Measurements from ENCODE around the gene PKM. TPM values are rescaled to one million over a fixed set of nuclear protein-coding genes. Genes with fewer than 3 reads are reported as not detected.

Gene PKM
- total RNA-seq, 1 donor from 2014 or later: 1,065 TPM

DNA sequence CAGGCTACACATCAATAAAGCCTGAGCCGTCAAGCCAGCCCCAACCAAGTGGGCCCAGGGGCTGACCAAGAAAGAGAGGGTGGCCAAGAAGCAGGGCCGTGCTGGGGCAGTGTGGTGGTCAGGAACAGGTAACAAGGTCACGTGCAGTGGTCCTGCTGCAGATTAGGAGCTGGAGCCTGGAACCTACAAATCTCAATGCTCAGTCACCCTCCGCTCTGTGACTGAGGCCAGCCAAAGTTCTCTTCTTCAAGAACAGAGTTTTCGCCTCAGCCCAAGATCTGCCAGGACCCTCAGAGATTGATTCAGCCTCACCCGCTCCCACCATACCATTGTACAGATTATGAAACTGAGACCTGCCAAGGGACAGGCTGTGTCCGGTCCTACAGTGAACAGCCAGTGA lies 60.3 kb downstream of the PKM start:
- no peak for ATAC-seq (ENCODE audit: poor library complexity)
- intact Hi-C loops (cut with DNase I): no loop called here
- no peak for DNase-seq

DNA sequence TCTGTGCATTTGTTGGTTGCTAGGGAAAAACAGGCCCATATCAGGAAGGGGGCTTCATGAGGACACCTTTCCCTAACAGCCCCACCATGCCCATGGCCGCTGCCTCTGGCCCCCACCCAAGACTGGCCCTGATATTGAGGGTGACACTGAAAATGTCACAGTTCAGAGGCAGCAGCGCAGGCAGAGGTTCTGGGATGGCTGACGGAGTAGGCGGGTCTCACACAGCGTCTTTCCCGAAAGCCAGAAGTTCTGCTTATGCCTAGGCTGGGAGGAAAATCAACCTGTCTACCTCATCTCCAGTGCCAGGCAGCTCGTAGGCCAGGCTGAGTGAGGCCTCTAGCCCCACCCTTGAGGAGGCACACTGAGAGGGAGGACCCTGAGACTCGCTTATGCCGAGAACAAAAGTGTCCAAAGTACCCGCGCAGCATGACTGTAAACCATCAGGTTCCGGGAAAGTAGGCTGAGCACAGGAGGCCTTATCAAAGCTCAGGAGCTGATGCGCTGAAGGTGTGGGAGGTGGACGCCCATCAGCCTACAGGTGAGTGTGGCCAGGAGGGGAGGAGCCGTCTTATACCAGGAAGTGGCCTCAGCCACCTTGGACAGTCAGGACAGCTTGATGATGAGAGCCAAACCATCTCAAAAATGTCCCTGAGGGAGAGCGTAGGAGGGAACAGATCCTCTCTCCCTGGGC lies 60.9 kb downstream of the PKM start:
- no peak for DNase-seq
- ATAC-seq (ENCODE audit: poor library complexity): no peak
- intact Hi-C loops (cut with DNase I): no loop called here

DNA sequence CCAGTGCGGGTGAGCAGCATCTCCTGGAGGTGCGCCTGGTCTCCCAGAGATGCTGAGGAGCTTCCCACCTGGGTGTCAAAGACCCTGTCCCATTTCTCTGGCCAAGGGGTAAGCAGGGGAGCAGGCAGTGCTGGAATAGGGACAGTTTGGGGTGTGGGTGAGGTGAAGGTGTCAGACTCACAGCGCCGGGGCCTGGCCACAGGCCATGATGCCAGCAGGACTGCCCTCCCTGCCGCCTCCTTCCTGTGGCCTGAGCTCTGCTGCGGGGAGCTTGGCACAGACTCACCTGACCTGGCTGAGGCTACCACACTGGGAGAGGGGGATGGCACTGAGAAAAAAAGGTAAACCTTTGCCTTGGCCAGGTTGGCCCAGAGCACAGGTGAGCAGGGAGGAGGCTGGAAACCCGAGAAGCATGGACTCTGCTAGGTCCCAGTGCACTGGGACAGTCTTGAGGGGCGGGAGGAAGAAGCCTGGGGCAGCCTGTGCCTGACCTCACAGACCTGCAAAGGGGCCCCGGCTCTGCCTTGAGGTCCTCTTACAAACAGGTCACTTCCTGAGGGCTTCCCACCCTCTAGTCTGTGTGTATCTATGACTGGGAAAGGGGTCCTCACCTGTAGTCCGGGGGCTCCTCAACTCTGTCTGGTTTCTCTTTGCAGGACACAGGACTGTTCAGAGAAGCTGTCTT lies 61.6 kb downstream of the PKM start:
- intact Hi-C loops (cut with DNase I): no loop called here
- no peak for DNase-seq
- no peak for ATAC-seq (ENCODE audit: poor library complexity)

DNA sequence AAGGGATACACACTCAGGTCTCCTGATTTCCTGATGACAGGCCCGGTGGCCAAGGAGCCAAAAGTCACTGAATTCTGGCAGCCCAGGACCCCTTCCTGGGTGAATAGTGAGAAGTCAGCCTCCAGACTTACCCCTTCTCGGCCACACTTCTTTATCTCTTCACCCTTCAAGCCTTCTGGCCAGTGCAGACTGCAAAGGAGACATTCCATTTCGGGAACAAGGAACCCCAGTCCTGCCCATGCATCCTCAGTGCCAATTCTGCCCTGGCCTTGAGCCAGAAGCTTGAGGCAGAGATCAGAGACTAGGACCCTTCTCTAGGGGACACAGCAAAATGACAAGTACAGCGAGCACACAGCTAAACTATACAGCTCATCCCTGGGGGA lies 62.2 kb downstream of the PKM start:
- peak; percentile 28 for ATAC-seq (ENCODE audit: poor library complexity)
- intact Hi-C loops (cut with DNase I): no loop called here
- DNase-seq: no peak

DNA sequence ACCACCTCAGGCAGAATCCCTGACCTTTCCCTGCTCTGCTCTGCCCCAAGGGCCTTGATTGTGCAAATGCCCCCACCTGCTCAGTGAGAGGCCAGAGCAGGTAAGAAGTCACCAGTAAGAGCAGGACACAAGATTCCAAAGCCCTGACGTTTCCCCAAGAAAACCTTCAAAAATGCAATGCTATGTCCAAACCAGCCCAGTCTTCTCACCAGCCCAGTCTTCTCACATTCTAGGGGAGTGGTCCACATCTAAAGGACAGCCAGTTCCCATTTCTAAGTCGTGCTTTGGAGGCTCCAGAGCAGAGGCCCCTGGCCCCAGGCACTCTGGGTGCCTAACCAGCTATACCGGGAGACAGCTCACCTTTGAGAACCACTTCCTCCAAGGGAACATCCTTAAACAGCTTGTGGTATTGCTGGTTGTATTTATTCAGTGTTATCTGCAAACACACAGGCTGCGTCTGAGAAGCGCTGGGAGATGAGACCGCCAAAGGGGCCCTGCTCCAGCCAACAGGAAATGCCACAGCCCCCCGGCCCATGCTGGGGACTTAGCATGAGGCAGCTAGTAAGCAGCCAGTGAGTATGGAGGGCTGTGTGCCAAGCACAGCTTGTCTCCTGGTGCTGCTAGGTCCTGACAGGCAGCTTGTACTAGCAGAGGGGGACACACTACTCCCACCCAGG lies 62.7 kb downstream of the PKM start:
- DNase-seq: peak; percentile 51
- no peak for ATAC-seq (ENCODE audit: poor library complexity)
- intact Hi-C loops (cut with DNase I): no loop called here

DNA sequence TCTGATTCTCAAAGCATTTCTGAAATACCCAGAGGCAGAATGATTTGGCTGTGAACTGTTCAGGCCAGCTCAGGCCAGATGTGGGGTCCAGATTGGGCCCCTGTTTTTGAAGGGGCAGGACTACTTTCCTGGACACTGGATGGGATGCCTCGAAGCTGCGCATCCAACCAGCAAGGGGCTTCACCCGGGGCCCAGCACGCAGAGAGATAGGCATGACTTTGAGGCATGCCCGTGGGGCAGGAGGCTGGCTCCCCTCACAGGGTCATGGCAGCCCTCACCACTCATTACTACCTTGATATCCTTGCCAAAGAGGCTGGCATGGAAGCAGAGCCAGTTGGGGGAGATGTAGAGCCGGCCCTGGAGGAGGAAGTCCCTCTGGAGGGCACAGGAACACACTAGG lies 63.5 kb downstream of the PKM start:
- ATAC-seq (ENCODE audit: poor library complexity) (no peak), DNase-seq (no peak)
- intact Hi-C loops (cut with DNase I): no loop called here

DNA sequence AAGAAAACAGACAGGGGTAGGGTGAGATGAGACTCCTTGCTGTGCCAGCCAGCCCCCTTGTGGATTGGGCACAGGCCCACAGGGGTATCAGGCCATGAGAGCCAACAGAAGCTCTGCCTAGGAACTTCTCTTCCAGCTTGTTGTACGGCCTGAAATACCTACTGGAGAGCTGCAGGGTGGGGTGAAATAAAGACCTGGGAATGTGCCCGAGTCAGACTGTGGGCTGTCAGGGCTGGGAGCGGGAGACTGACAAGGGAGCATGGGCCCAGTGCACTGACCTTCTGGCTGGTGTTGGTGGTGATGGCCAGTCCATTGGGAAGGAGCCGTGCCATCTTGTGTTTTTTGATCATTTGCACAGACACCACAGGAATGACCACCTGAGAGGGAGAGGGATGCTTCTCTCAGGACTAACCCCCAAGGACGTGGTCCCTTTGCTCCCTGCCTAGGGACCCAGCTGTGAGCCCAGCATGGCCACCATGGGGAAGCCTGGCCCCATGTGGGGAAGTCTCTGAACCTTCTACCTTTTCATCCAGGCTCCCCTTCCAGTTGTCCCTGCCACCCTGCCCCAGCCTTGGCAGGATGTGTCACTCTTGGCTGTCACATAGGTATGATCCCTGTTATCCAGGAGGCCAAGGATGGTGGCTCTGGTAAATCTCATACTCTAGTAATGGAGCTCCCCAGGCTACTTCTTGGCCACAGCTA lies 64.1 kb downstream of the PKM start:
- intact Hi-C loops (cut with DNase I): no loop called here
- no peak for DNase-seq
- ATAC-seq (ENCODE audit: poor library complexity): no peak

DNA sequence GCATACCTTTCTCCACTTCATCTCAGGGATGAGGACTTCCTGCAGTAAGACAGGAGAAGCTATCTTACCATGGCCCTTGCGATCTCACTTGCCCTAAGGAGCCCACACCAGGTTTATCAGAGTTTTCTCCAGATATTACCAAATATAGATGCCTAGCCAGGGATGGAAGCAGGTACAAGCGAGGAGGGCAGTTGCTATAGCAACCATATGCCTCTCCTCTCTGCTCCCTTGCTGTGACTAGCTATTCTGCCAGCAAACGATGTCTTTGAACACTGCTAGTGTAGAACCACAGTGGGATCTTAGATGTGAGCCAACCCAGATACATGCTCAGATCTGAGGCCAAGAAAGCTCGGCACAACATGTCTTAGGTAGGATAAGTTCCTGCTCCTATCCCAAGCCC lies 67.3 kb downstream of the PKM start:
- intact Hi-C loops (cut with DNase I): no loop called here
- DNase-seq (no peak), ATAC-seq (ENCODE audit: poor library complexity) (no peak)

DNA sequence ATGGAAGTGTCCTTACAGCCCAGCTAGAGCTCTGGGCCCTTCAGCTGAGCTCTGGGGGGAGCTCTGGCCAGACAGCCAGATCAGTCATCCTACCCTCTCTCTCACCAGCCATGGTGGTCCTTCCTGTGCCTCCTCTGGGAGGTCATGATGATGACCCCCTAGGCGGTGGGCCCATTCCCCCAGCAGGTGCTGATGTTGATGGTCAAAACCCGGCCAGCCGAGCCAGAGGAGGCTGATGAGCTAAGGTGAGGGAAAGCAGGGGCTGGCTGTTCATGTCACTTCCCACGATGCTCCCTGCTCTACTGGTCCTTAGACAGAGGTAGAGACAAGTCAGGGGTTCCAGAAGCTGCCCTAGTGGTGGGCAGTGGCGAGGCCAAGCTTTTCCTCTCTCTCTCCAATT lies 68.4 kb downstream of the PKM start:
- ATAC-seq (ENCODE audit: poor library complexity) (no peak), DNase-seq (no peak)
- intact Hi-C loops (cut with DNase I): no loop called here

DNA sequence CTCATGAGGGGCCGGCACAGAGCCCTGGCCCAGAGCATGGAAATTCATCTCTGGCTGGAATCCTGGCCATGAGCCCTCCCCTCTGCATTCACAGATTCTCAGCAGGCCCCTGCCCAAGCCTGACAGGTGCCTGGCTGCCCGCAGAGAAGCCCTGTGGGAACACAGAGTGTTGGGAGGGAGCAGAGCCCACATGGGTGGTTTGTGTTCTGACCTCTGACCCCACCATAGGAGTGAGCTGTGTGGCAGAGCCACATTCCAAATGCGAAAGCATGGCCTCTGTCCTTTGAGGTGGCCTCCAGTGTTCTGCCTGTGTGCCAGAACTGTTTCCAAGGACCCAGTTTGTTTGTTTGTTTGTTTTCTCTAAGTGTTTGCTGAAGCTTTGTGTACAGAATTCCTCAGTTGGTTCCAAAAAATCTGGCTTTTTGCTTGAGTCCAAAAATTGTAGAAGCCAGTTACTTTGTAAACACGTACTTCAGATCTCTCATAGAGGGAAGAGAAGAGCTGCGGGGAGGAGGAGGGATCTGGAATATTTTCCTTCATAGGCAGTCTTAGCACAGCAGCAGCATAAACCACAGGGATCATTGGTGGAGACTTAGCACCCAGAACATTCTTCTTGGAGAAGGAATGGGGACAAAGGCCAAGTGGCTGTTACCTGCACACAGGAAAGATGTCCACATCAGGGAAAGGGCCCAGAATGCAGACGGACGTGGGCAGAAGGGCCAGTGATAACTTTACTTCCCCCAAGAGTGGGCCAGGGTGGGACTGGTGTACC lies 69.4 kb downstream of the PKM start:
- DNase-seq (no peak), ATAC-seq (ENCODE audit: poor library complexity) (no peak)
- intact Hi-C loops (cut with DNase I): no loop called here

DNA sequence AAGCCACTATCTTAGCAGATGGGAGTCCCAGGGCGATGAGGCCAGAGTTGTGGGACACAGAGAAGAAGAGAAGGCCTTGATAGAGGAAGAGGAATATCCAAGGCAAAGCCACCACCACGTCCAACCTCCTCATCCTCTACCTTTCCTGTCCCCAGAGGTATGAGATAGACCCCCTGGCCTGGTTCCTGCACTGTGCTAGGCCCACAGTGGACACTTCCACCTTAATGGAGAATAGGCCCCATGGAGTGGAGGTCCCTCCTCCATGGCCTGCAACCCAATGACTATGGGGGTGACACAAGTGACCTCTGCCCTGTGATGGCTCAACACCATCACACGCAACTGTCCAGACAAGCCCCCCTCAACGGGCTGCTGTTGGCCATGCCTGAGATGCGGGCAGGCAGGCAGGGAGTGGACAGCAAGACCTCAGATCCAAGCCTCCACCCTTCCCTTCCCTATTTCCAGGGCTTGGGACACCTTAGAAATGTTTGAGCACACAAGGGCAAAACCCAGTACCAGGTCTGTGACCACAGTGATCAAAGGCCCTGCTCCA lies 70.2 kb downstream of the PKM start:
- DNase-seq (no peak), ATAC-seq (ENCODE audit: poor library complexity) (no peak)
- intact Hi-C loops (cut with DNase I): no loop called here

DNA sequence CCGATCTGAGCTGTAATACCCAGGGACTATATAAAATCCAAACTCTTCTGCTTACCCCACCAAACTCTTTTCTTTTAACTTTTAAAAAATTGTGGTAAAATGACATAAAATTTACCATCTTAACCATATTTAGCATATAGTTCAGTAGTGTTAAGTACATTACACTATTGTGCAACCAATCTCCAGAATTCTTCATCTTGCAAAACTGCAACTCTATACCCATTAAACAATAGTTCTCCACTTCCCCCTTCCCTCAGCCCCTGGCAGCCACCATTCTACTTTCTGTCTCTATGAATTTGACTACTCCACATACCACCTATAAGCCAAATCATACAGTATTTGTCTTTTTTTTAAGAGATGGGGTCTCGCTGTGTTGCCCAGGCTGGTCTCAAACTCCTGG lies 74.1 kb downstream of the PKM start:
- intact Hi-C loops (cut with DNase I): loop anchor here (10.0 kb wide), 1 partner anchor 412 kb away; no protein-coding TSS in a partner anchor

DNA sequence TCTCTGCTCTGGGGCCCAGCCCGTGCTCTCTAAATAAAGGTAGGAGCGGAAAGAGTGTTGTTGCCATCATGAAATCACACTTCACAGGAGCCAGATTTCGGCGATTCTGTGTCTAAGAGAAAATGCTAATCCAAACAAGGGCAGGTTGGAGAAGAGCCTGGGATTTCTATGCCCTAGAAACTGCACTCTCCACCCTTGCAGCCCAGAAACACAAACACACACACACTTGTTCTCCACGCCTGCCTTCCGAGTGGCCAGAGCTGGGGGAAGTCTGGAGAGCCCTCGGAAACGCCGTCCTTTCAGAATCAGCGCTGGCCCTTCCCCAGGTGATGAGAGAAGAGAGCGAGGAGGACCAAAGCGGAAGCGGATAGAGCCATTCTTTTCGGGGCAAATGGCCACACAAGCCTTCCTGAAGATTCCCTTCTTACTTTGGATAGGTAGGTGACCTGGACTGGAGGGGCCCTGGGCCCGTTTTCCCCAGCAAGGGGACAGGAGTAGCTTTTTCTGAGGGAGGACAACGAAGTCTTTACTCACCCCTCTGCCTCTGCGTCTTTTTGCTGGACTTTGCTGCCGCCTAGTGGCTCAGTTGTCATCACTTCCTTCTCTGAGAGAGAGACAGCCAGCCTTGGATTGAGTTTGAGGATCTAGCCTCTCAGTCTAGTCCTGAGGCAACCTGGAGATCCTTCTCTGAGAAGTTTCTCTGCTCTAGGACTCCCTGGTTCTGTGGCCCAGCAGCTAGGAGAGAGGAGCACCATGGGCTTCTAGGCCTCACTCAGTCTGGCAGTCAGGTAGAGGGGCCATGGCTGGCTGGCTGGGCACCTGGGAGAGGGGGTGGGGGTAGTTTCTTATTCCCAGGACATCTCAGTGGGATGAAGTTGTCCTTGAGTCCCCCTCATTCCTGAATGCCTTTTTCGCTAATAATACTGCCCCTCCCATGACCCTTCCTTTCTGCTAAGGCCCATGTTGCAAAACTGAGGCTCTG lies 75.1 kb downstream of the PKM start:
- intact Hi-C loops (cut with DNase I): loop anchor here (10.0 kb wide), 1 partner anchor 411 kb away; no protein-coding TSS in a partner anchor
- ATAC-seq (ENCODE audit: poor library complexity) (peak; percentile 97), DNase-seq (peak; percentile 87)

More for the DNA sequence above, 74.1 kb downstream of the PKM start:
- DNase-seq (no peak), ATAC-seq (ENCODE audit: poor library complexity) (no peak)

DNA sequence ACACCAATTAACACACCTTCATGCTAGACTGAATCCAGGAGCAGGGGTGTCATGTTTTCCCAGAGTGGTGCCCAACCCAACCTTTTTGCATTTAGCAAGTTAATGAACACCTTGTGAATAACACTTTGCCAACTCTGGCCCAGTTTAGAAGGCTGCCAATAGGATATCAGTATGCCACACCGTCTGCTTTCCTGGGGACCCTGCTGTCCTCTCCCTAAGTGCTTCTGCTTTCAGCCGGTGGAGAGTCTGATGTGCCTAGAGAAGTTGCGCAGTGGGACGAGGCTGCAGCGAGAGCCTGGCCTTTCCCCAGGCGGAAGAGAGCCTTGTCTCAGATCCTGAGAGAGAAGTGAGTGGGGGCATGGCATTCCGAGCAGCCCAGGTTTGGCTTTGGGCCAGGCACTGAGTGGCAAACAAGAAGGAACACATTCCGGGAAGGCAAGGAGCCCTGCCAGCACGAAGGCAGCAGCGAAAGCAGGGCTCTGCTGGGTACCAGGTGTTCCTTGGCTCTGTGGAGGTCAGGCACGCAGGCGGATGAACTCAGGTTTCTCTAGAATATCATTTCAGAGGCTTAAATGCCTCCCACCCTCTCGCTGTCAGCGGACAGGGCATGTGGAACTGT lies 75.9 kb downstream of the PKM start:
- DNase-seq (peak; percentile 88), ATAC-seq (ENCODE audit: poor library complexity) (peak; percentile 86)
- intact Hi-C loops (cut with DNase I): loop anchor here (10.0 kb wide), 1 partner anchor 410 kb away; no protein-coding TSS in a partner anchor

DNA sequence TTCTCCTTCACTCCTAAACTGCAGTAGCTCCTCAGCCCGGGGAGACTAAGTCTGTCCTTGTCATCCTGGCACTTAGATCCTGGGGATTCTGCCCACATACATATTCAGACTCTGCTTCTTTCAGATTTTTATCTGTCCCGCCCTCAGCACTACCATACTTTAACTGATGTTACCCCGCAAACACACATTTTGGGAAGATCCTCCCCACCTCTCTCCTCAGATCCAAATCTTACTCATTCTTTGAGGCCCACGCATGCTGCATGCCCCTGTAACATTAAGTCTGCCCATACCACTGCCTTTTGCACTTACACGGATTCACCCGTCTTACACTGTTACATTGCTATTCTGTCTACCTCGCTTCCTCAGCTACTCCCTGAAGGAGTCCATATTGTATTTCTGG lies 76.7 kb downstream of the PKM start:
- intact Hi-C loops (cut with DNase I): loop anchor here (10.0 kb wide), 1 partner anchor 410 kb away; no protein-coding TSS in a partner anchor
- no peak for DNase-seq
- ATAC-seq (ENCODE audit: poor library complexity): no peak

DNA sequence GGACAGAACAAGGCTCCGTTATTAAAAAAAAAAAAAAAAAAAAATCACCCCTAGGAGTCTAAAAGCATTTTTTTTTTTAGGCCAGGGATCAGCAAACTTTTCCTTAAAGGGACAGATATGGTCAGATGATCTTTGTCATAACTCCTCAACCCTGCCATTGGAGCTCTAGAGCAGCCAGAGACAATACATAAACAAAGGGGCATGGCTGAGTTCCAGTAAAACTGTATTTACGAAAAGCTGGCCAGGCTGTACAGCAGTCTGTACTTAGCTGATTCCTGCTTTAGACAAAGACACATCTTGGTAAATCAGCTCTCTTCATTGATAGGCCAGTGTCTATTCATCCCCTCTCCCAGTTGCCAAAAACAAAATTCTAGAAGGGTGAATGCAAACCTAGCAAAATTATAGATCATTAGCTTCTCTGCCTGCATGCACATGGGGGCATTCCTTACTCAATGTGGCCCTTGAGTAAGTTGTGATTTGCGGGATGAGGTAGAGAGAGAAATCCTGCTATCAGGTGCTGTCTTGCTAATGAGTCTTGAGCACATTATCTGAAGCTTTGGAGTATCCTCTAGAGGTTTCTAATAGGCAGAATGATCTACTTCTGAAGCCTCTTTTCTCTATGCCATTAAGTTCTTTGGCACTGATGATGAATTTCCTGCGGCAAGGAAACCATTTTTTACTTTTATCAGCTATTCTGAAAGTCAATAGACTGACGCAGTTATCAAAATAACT lies 77.6 kb downstream of the PKM start:
- ATAC-seq (ENCODE audit: poor library complexity) (no peak), DNase-seq (no peak)
- intact Hi-C loops (cut with DNase I): loop anchor here (10.0 kb wide), 1 partner anchor 409 kb away; no protein-coding TSS in a partner anchor

Measured in Right ventricle myocardium superior (tissue), 1 donor.